Gastrocnemius medialis (tissue), 4 donors: ENCODE results near the gene SMIM10L1. TPM values are rescaled to one million over a fixed set of nuclear protein-coding genes. Genes with fewer than 3 reads are reported as not detected.

Source experiments
- ATAC-seq, 2 donors: fragments of 150-250 bp; one replicate each; pipeline ENCODE4 v1.9.1; 2016
- DNase-seq, 2 donors: peaks; one replicate each; pipeline ENCODE4 v3.0.0-alpha.2; 2019
- H3K27ac ChIP-seq, 4 donors: fragments of 200-600 bp; sonication (generic); 1 replicate in 1 of 4; 2 replicates in 3 of 4; pipeline ENCODE4 v1.5.1; 2016 to 2018; ENCODE audit warnings: mild to moderate bottlenecking in 2 of 4, moderate library complexity in 1 of 4
- H3K27me3 ChIP-seq, 3 donors: fragments of 200-600 bp; sonication (generic) in 2 of 3; 1 replicate in 1 of 3; 2 replicates in 2 of 3; pipeline versions ENCODE4 v1.5.1 to v1.6.0; 2016 to 2019; ENCODE audit warnings: mild to moderate bottlenecking in 1 of 3, moderate library complexity in 1 of 3
- H3K36me3 ChIP-seq, 2 donors: fragments of 200-600 bp; sonication (generic) in 1 of 2; one replicate each; pipeline ENCODE4 v1.5.1; 2017 to 2018
- H3K4me1 ChIP-seq, 2 donors: fragments of 200-600 bp; sonication (generic) in 1 of 2; one replicate each; pipeline ENCODE4 v1.5.1; 2016 to 2017; ENCODE audit warnings: mild to moderate bottlenecking in 2 of 2
- H3K4me3 ChIP-seq, 4 donors: fragments of 200-600 bp; sonication (generic) in 3 of 4; 1 replicate in 1 of 4; 2 replicates in 3 of 4; pipeline ENCODE4 v1.5.1; 2016 to 2019; ENCODE audit warnings: mild to moderate bottlenecking in 2 of 4
- H3K9me3 ChIP-seq, 3 donors: fragments of 200-600 bp; sonication (generic) in 2 of 3; 1 replicate in 1 of 3; 2 replicates in 2 of 3; pipeline ENCODE4 v1.5.1; 2016 to 2019
- CTCF ChIP-seq, 5 experiments: fragments of 450-650 bp in 3 of 5; fragments of 200-600 bp in 2 of 5; sonication (generic) in 2 of 5; IDR thresholded peaks in 4 of 5; conservative IDR thresholded peaks in 1 of 5; 1 replicate in 4 of 5; 2 replicates in 1 of 5; pipeline ENCODE4 v1.5.1; 2016 to 2019; ENCODE audit warnings: antibody characterized with exemption in 5 of 5, mild to moderate bottlenecking in 3 of 5, moderate library complexity in 3 of 5
- POLR2A ChIP-seq, 2 donors: fragments of 450-650 bp; IDR thresholded peaks; one replicate each; pipeline ENCODE4 v1.6.1; 2017; ENCODE audit warnings: antibody characterized with exemption in 2 of 2, mild to moderate bottlenecking in 2 of 2, moderate library complexity in 2 of 2
- in situ Hi-C, 4 donors: fragments of 200-750 bp; cut with MboI; loops; one replicate each; pipeline versions ENCODE4 v1.15.0 to v1.8.0; 2017; ENCODE audit warnings: low sequenced_read_pairs in 4 of 4
- intact Hi-C: fragments of 100-400 bp; cut with DNase I; formaldehyde crosslinking; loops from one replicate; pipeline ENCODE4 v1.15.1; 2023; ENCODE audit warnings: low total_unique reads
- total RNA-seq, 4 donors: library from RNA; depleted of rRNA; stranded (reverse); fragments of >200 nt; gene quantifications; one replicate each; pipeline versions ENCODE4 v1.1.0 to v1.2.3, GENCODE V29; 2016

The SMIM10L1 gene
- total RNA-seq, 4 donors from 2014 or later = 13.4 to 20.7 (median 16.2) TPM

GRCh38 chr12:11133816-11134215 is 37.2 kb upstream of the SMIM10L1 start:
- Histone ChIP-seq H3K27ac (no peak overlapping the region), H3K27me3 (no peaks in the 10 kb centered on the region), H3K4me3 (no peak overlapping the region), H3K9me3 (no peaks in the 10 kb centered on the region), H3K4me1 (peaks cover 11 to 20% of the 10 kb centered on the region in 2 donors), H3K36me3 (no peaks in the 10 kb centered on the region)
- in situ Hi-C loops (no loop called here), intact Hi-C loops (no loop called here)
- ATAC-seq (no peak), DNase-seq (no peak)
- no peak for TF ChIP-seq POLR2A (IDR thresholded peaks at IDR 0.05)

GRCh38 chr12:11134305-11134704 is 36.7 kb upstream of the SMIM10L1 start, which contains the start of gene TAS2R30:
TAS2R30 (minus strand) TSS chr12:11134644; CDS start chr12:11134244, 400 bp downstream.
- no peak within 1 kb of the TSS for H3K27ac ChIP-seq
- H3K4me3 ChIP-seq = no peak within 1 kb of the TSS
- no peaks in the 10 kb centered on the region for H3K9me3 ChIP-seq
- ATAC-seq (no peak), DNase-seq (no peak)
- intact Hi-C loops (no loop called here), in situ Hi-C loops (no loop called here)
- peaks cover 11 to 20% of the 10 kb centered on the region in 2 donors for H3K4me1 ChIP-seq
- H3K36me3 ChIP-seq = no peaks in the 10 kb centered on the region
- H3K27me3 ChIP-seq = no peaks in the 10 kb centered on the region
- no peak for TF ChIP-seq CTCF (IDR thresholded peaks at IDR 0.05 in 4 of 5, conservative IDR thresholded peaks at IDR 0.05 in 1 of 5)
- TF ChIP-seq POLR2A (IDR thresholded peaks at IDR 0.05) = no peak

- H3K4me3 ChIP-seq = no peak overlapping the region
- TF ChIP-seq POLR2A (IDR thresholded peaks at IDR 0.05) (no peak), CTCF (IDR thresholded peaks at IDR 0.05 in 4 of 5, conservative IDR thresholded peaks at IDR 0.05 in 1 of 5) (no peak)
- no peaks in the 10 kb centered on the region for H3K27me3 ChIP-seq
- no peaks in the 10 kb centered on the region for H3K36me3 ChIP-seq
- H3K27ac ChIP-seq = no peak overlapping the region
- intact Hi-C loops (no loop called here), in situ Hi-C loops (no loop called here)
- ATAC-seq = no peak
- no peaks in the 10 kb centered on the region for H3K9me3 ChIP-seq
- H3K4me1 ChIP-seq = peaks cover 6 to 16% of the 10 kb centered on the region in 2 donors
- DNase-seq = no peak
Measured at GRCh38 chr12:11136075-11136474, 34.9 kb upstream of the SMIM10L1 start.

GRCh38 chr12:11143352-11143751 is 27.6 kb upstream of the SMIM10L1 start:
- Histone ChIP-seq H3K4me3 (no peak overlapping the region), H3K27me3 (no peaks in the 10 kb centered on the region), H3K9me3 (no peaks in the 10 kb centered on the region), H3K4me1 (peaks cover 0 to 2% of the 10 kb centered on the region in 2 donors), H3K36me3 (no peaks in the 10 kb centered on the region), H3K27ac (no peak overlapping the region)
- TF ChIP-seq CTCF (IDR thresholded peaks at IDR 0.05 in 4 of 5, conservative IDR thresholded peaks at IDR 0.05 in 1 of 5) (no peak), POLR2A (IDR thresholded peaks at IDR 0.05) (no peak)
- DNase-seq (no peak), ATAC-seq (no peak)
- in situ Hi-C loops (no loop called here), intact Hi-C loops (no loop called here)

- in situ Hi-C loops = no loop called here
- TF ChIP-seq POLR2A (IDR thresholded peaks at IDR 0.05) = no peak
- TF ChIP-seq CTCF (IDR thresholded peaks at IDR 0.05 in 4 of 5, conservative IDR thresholded peaks at IDR 0.05 in 1 of 5) = no peak
- intact Hi-C loops = no loop called here
- Histone ChIP-seq H3K4me1 (peaks cover 0 to 2% of the 10 kb centered on the region in 2 donors), H3K4me3 (no peak overlapping the region), H3K27me3 (no peaks in the 10 kb centered on the region), H3K36me3 (no peaks in the 10 kb centered on the region), H3K9me3 (no peaks in the 10 kb centered on the region), H3K27ac (no peak overlapping the region)
- ATAC-seq (no peak), DNase-seq (no peak)
Measured at GRCh38 chr12:11144297-11144696, 26.7 kb upstream of the SMIM10L1 start.
